Measurements from ENCODE around the gene IQSEC1.

GRCh38 chr3:12994357-12994606 lies 78.9 kb downstream of the IQSEC1 start:
- TF ChIP-seq CTCF (IDR thresholded peaks at IDR 0.05) (no peak), POLR2A (IDR thresholded peaks at IDR 0.05) (peak; percentile 47)

All from prostate gland (tissue), 2 donors.